A549 (cell line): ENCODE results near the gene CEP128.

Source experiments
- CBX8 ChIP-seq: fragments of 200-600 bp; sonication (generic); IDR thresholded peaks from 2 replicates; pipeline ENCODE4 v1.6.1; 2016
- CTCF ChIP-seq: fragments of >200 bp; sonication (Bioruptor Twin); formaldehyde crosslinking; IDR thresholded peaks from 3 replicates; pipeline ENCODE4 v1.5.1; 2016
- PHF8 ChIP-seq: fragments of 200-600 bp; sonication (generic); IDR thresholded peaks from 2 replicates; pipeline ENCODE4 v1.6.1; 2016; ENCODE audit warnings: low read depth, mild to moderate bottlenecking, antibody characterized with exemption, moderate library complexity, borderline replicate concordance
- POLR2A ChIP-seq: IDR thresholded peaks from 2 replicates; pipeline ENCODE4 v1.6.1; 2012; ENCODE audit warnings: mild to moderate bottlenecking, low read length
- RAD21 ChIP-seq, 2 experiments: fragments of >200 bp in 1 of 2; sonication (Bioruptor Twin) in 1 of 2; formaldehyde crosslinking in 1 of 2; IDR thresholded peaks in 1 of 2; conservative IDR thresholded peaks in 1 of 2; 2 replicates in 1 of 2; 3 replicates in 1 of 2; pipeline ENCODE4 v1.6.1; 2012 to 2018; ENCODE audit warnings: inconsistent platforms in 1 of 2
- RNF2 ChIP-seq: fragments of 200-600 bp; sonication (generic); IDR thresholded peaks from 2 replicates; pipeline ENCODE4 v1.6.1; 2016; ENCODE audit warnings: low read depth, mild to moderate bottlenecking, antibody characterized with exemption, moderate library complexity, borderline replicate concordance
- SMC3 ChIP-seq: fragments of >200 bp; sonication (Bioruptor Twin); formaldehyde crosslinking; IDR thresholded peaks from 3 replicates; pipeline ENCODE4 v1.6.1; 2018; ENCODE audit warnings: inconsistent platforms
- TF ChIP-seq, protein P1 (sequence below): fragments of 450-650 bp; IDR thresholded peaks from 2 replicates; pipeline ENCODE4 v1.6.1; 2014; ENCODE audit warnings: antibody characterized with exemption
- TF ChIP-seq, protein P2 (sequence below): IDR thresholded peaks from 2 replicates; pipeline ENCODE4 v1.6.1; 2012

GRCh38 chr14:80521456-80521855 is 420.1 kb downstream of the CEP128 start:
- no peak for TF ChIP-seq POLR2A
- no peak for TF ChIP-seq SMC3
- TF ChIP-seq, protein P1, sequence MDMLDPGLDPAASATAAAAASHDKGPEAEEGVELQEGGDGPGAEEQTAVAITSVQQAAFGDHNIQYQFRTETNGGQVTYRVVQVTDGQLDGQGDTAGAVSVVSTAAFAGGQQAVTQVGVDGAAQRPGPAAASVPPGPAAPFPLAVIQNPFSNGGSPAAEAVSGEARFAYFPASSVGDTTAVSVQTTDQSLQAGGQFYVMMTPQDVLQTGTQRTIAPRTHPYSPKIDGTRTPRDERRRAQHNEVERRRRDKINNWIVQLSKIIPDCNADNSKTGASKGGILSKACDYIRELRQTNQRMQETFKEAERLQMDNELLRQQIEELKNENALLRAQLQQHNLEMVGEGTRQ: no peak
- no peak for TF ChIP-seq CTCF
- TF ChIP-seq, protein P2, sequence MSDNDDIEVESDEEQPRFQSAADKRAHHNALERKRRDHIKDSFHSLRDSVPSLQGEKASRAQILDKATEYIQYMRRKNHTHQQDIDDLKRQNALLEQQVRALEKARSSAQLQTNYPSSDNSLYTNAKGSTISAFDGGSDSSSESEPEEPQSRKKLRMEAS: no peak
- TF ChIP-seq RNF2: no peak
- TF ChIP-seq CBX8: no peak
- no peak for TF ChIP-seq RAD21 (conservative IDR thresholded peaks at IDR 0.05 in 1 of 2, IDR thresholded peaks at IDR 0.05 in 1 of 2)
- TF ChIP-seq PHF8: no peak
